SK-N-SH (cell line): ENCODE measurements around the gene COX18. TPM values are rescaled to one million over a fixed set of nuclear protein-coding genes. Genes with fewer than 3 reads are reported as not detected.

Source experiments
- CTCF ChIA-PET: fragments of 300-600, 350-600 bp; formaldehyde crosslinking; extraction: SDS; loops from one replicate; lab custom pipeline; 2021; lab: Yijun Ruan, JAX
- POLR2A ChIA-PET: fragments of 350-600 bp; sonication (Branson Sonifier 250); formaldehyde crosslinking; extraction: SDS; loops from one replicate; lab custom pipeline; 2020; ENCODE audit warnings: antibody characterized with exemption, inconsistent platforms; lab: Yijun Ruan, JAX
- DNase-seq: peaks from one replicate; pipeline ENCODE4 v3.0.0; 2012
- H2AFZ ChIP-seq: fragments of 200-600 bp; sonication (generic); 2 replicates; pipeline ENCODE4 v1.8.1; 2016; ENCODE audit warnings: antibody characterized with exemption, mild to moderate bottlenecking, low read depth
- H3F3A ChIP-seq: fragments of 200-600 bp; sonication (generic); replicated peaks from 2 replicates; pipeline ENCODE3; 2016; ENCODE audit warnings: antibody characterized with exemption, mild to moderate bottlenecking; ENCODE audit not compliant: insufficient read depth
- H3K27ac ChIP-seq, 2 experiments: fragments of 200-500 bp in 1 of 2; fragments of 200-600 bp in 1 of 2; sonication (Bioruptor generic) in 1 of 2; sonication (generic), shearing (Covaris generic) in 1 of 2; 2 replicates each; pipeline versions ENCODE4 v1.5.1 to v1.6.1; 2014 to 2016; ENCODE audit warnings: low read depth in 2 of 2, inconsistent platforms in 1 of 2, low read length in 1 of 2, mild to moderate bottlenecking in 1 of 2, mixed read lengths in 1 of 2
- H3K27me3 ChIP-seq: fragments of 200-600 bp; sonication (generic), shearing (Covaris generic); 2 replicates; pipeline ENCODE4 v1.6.1; 2016; ENCODE audit warnings: mixed run types; ENCODE audit not compliant: insufficient read depth
- H3K36me3 ChIP-seq, 2 experiments: fragments of 200-500 bp in 1 of 2; fragments of 200-600 bp in 1 of 2; sonication (Bioruptor generic) in 1 of 2; sonication (generic) in 1 of 2; replicated peaks in 1 of 2; 2 replicates each; pipeline versions ENCODE3 to v1.5.1; 2014 to 2016; ENCODE audit warnings: low read length in 1 of 2, mild to moderate bottlenecking in 1 of 2; ENCODE audit not compliant: insufficient read depth in 2 of 2, control insufficient read depth in 1 of 2
- H3K4me1 ChIP-seq, 2 experiments: fragments of 200-500 bp in 1 of 2; fragments of 200-600 bp in 1 of 2; sonication (Bioruptor generic) in 1 of 2; sonication (generic), shearing (Covaris generic) in 1 of 2; 2 replicates each; pipeline versions ENCODE4 v1.5.1 to v1.6.1; 2014 to 2016; ENCODE audit warnings: low read depth in 1 of 2, low read length in 1 of 2, mixed run types in 1 of 2; ENCODE audit not compliant: insufficient read depth in 2 of 2, control insufficient read depth in 1 of 2
- H3K4me2 ChIP-seq: fragments of 200-600 bp; sonication (generic), shearing (Covaris generic); 2 replicates; pipeline ENCODE4 v1.6.1; 2017; ENCODE audit warnings: mixed run types
- H3K4me3 ChIP-seq, 2 experiments: fragments of 200-500 bp in 1 of 2; fragments of 200-600 bp in 1 of 2; sonication (Bioruptor generic) in 1 of 2; sonication (generic), shearing (Covaris generic) in 1 of 2; 2 replicates each; pipeline versions ENCODE4 v1.5.1 to v1.8.1; 2014 to 2016; ENCODE audit warnings: low read depth in 2 of 2, inconsistent platforms in 1 of 2, low read length in 1 of 2, mild to moderate bottlenecking in 1 of 2, mixed read lengths in 1 of 2, moderate library complexity in 1 of 2
- H3K79me2 ChIP-seq: fragments of 200-600 bp; sonication (generic); 2 replicates; pipeline ENCODE4 v1.8.1; 2017; ENCODE audit warnings: mild to moderate bottlenecking; ENCODE audit not compliant: insufficient read depth
- H3K9ac ChIP-seq: fragments of 200-600 bp; sonication (generic); 2 replicates; pipeline ENCODE4 v1.6.1; 2017; ENCODE audit warnings: mixed run types
- H3K9me2 ChIP-seq: fragments of 200-600 bp; sonication (generic); 2 replicates; pipeline ENCODE4 v1.6.1; 2017; ENCODE audit warnings: mixed run types
- H3K9me3 ChIP-seq: fragments of 200-600 bp; sonication (generic); 2 replicates; pipeline ENCODE4 v1.6.1; 2017; ENCODE audit warnings: mixed run types, mild to moderate bottlenecking, moderate library complexity
- H4K20me1 ChIP-seq: fragments of 200-600 bp; sonication (generic); 2 replicates; pipeline ENCODE4 v1.6.1; 2017; ENCODE audit warnings: mild to moderate bottlenecking, mixed run types; ENCODE audit not compliant: insufficient read depth
- CHD2 ChIP-seq: fragments of 150-350 bp; IDR thresholded peaks from 2 replicates; pipeline ENCODE4 v1.6.1; 2018; ENCODE audit warnings: low read length; ENCODE audit not compliant: partially characterized antibody
- CTCF ChIP-seq: fragments of 200-600 bp; sonication (generic); IDR thresholded peaks from 2 replicates; pipeline ENCODE4 v1.6.1; 2017; ENCODE audit warnings: antibody characterized with exemption, mild to moderate bottlenecking, moderate library complexity
- ELF1 ChIP-seq: IDR thresholded peaks from 2 replicates; pipeline ENCODE4 v1.4.0; 2012
- EP300 ChIP-seq, 2 experiments: IDR thresholded peaks; 2 replicates each; pipeline versions ENCODE4 v1.4.0 to v1.6.1; 2012; ENCODE audit warnings: borderline replicate concordance in 1 of 2, low read depth in 1 of 2, low read length in 1 of 2
- EZH2phosphoT487 ChIP-seq: fragments of 200-600 bp; sonication (generic); IDR thresholded peaks from 2 replicates; pipeline ENCODE4 v1.6.1; 2017; ENCODE audit warnings: low read depth, mixed run types, mild to moderate bottlenecking, antibody characterized with exemption, moderate library complexity, borderline replicate concordance
- FOSL2 ChIP-seq: IDR thresholded peaks from 2 replicates; pipeline ENCODE4 v1.4.0; 2012; ENCODE audit warnings: low read depth, mild to moderate bottlenecking, moderate library complexity, borderline replicate concordance
- FOXJ3 ChIP-seq: sonication (generic); formaldehyde crosslinking; IDR thresholded peaks from 2 replicates; pipeline ENCODE4 v1.5.1; 2020; ENCODE audit warnings: mild to moderate bottlenecking, missing genetic modification reagents
- GATA2 ChIP-seq: sonication (generic); formaldehyde crosslinking; IDR thresholded peaks from 2 replicates; pipeline ENCODE4 v1.5.0; 2020; ENCODE audit warnings: mild to moderate bottlenecking, missing genetic modification reagents
- IRF3 ChIP-seq: fragments of 150-350 bp; IDR thresholded peaks from 2 replicates; pipeline ENCODE4 v1.6.1; 2016; ENCODE audit warnings: mild to moderate bottlenecking, low read depth, low read length
- MEF2A ChIP-seq: IDR thresholded peaks from 2 replicates; pipeline ENCODE4 v1.4.0; 2012; ENCODE audit warnings: low read depth, borderline replicate concordance
- MXI1 ChIP-seq: IDR thresholded peaks from 2 replicates; pipeline ENCODE4 v1.6.1; 2012; ENCODE audit warnings: mild to moderate bottlenecking, low read depth, low read length, improper control_type of control experiment
- NFIC ChIP-seq: IDR thresholded peaks from 2 replicates; pipeline ENCODE4 v1.4.0; 2012; ENCODE audit warnings: borderline replicate concordance
- NRF1 ChIP-seq: IDR thresholded peaks from 2 replicates; pipeline ENCODE4 v1.6.1; 2012; ENCODE audit warnings: low read depth, mild to moderate bottlenecking, low read length
- POLR2AphosphoS5 ChIP-seq: IDR thresholded peaks from 2 replicates; pipeline ENCODE4 v1.6.1; 2012; ENCODE audit warnings: low read depth, low read length
- RAD21 ChIP-seq: IDR thresholded peaks from 2 replicates; pipeline ENCODE4 v1.6.1; 2012; ENCODE audit warnings: mild to moderate bottlenecking, low read length
- RCOR1 ChIP-seq: fragments of 150-350 bp; IDR thresholded peaks from 2 replicates; pipeline ENCODE4 v1.6.1; 2017; ENCODE audit warnings: antibody characterized with exemption, low read length
- RFX5 ChIP-seq: IDR thresholded peaks from 2 replicates; pipeline ENCODE4 v1.6.1; 2012; ENCODE audit warnings: mild to moderate bottlenecking, improper control_type of control experiment, low read length
- RXRA ChIP-seq: IDR thresholded peaks from 2 replicates; pipeline ENCODE4 v1.4.0; 2012; ENCODE audit warnings: low read depth, mild to moderate bottlenecking, borderline replicate concordance
- SIN3A ChIP-seq: IDR thresholded peaks from 2 replicates; pipeline ENCODE4 v1.6.1; 2012; ENCODE audit warnings: low read depth, mild to moderate bottlenecking, low read length, moderate library complexity, borderline replicate concordance
- SMC3 ChIP-seq: IDR thresholded peaks from 2 replicates; pipeline ENCODE4 v1.6.1; 2012; ENCODE audit warnings: low read depth, low read length, improper control_type of control experiment
- TAF1 ChIP-seq: IDR thresholded peaks from 2 replicates; pipeline ENCODE4 v1.6.1; 2012; ENCODE audit warnings: low read depth, mild to moderate bottlenecking, low read length, moderate library complexity, borderline replicate concordance
- USF1 ChIP-seq: IDR thresholded peaks from 2 replicates; pipeline ENCODE4 v1.4.0; 2012; ENCODE audit warnings: low read depth, borderline replicate concordance
- YY1 ChIP-seq: IDR thresholded peaks from 2 replicates; pipeline ENCODE4 v1.4.0; 2012; ENCODE audit warnings: low read depth, mild to moderate bottlenecking
- WGBS: methylation state at CpG from one replicate; pipeline ENCODE4 v1.1.6; 2017; ENCODE audit warnings: low lambda C conversion rate; 5-methylcytosine and 5-hydroxymethylcytosine counted together
- polyA plus RNA-seq, 3 experiments: library from polyadenylated mRNA; depleted of rRNA; stranded (reverse); fragments of >200 nt; gene quantifications; 2 replicates each; pipeline ENCODE4 v1.2.3, GENCODE V29; 2012
- TF ChIP-seq, protein P1 (sequence below): IDR thresholded peaks from 2 replicates; pipeline ENCODE4 v1.4.0; 2012; ENCODE audit warnings: low read depth
- TF ChIP-seq, protein P2 (sequence below): IDR thresholded peaks from 2 replicates; pipeline ENCODE4 v1.4.0; 2012; ENCODE audit warnings: low read depth, borderline replicate concordance

COX18 gene
- polyA plus RNA-seq, 1 of the 3 experiments (the other 2 are of a cell fraction), result 7.7 TPM

- CTCF ChIA-PET, result interaction anchor here (0.5 to 1.8 kb wide), 10 partner anchors 10 to 724 kb away, joined by 3 to 7 read pairs (median 4); no protein-coding TSS in a partner anchor
- H3K4me3 ChIP-seq, result no peak overlapping the region; a peak in 1 of 4 replicates
- TF ChIP-seq RFX5 (no peak), FOSL2 (no peak), EZH2phosphoT487 (no peak), RAD21 (peak; percentile 80), EP300 (IDR thresholded peaks at IDR 0.05; ENCODE audit: borderline replicate concordance in 1 of 2, low read depth in 1 of 2, low read length in 1 of 2) (no peak), CHD2 (no peak), CTCF (peak; percentile 83), NRF1 (no peak), YY1 (no peak), TAF1 (no peak), IRF3 (no peak), SIN3A (no peak), USF1 (no peak), SMC3 (peak; percentile 70), GATA2 (CRISPR knock-in tag) (no peak), RXRA (no peak), MXI1 (no peak), FOXJ3 (CRISPR knock-in tag) (no peak), ELF1 (no peak), RCOR1 (no peak), NFIC (no peak), MEF2A (no peak), POLR2AphosphoS5 (no peak)
- TF ChIP-seq, protein P1, sequence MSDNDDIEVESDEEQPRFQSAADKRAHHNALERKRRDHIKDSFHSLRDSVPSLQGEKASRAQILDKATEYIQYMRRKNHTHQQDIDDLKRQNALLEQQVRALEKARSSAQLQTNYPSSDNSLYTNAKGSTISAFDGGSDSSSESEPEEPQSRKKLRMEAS, result no peak
- TF ChIP-seq, protein P2, sequence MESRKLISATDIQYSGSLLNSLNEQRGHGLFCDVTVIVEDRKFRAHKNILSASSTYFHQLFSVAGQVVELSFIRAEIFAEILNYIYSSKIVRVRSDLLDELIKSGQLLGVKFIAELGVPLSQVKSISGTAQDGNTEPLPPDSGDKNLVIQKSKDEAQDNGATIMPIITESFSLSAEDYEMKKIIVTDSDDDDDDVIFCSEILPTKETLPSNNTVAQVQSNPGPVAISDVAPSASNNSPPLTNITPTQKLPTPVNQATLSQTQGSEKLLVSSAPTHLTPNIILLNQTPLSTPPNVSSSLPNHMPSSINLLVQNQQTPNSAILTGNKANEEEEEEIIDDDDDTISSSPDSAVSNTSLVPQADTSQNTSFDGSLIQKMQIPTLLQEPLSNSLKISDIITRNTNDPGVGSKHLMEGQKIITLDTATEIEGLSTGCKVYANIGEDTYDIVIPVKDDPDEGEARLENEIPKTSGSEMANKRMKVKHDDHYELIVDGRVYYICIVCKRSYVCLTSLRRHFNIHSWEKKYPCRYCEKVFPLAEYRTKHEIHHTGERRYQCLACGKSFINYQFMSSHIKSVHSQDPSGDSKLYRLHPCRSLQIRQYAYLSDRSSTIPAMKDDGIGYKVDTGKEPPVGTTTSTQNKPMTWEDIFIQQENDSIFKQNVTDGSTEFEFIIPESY, result no peak
- H3K36me3 ChIP-seq, result no peaks in the 10 kb centered on the region
- POLR2A ChIA-PET, result no interaction called here
- H2AFZ ChIP-seq, result peak overlapping the region; percentile 37; the same call in 1 of the 2 replicates
- no peak overlapping the region for H3K4me2 ChIP-seq
- no peak overlapping the region for H3K9ac ChIP-seq
- H3K9me2 ChIP-seq, result no peaks in the 10 kb centered on the region
- H3K4me1 ChIP-seq, result no peaks in the 10 kb centered on the region
- H3K9me3 ChIP-seq, result no peaks in the 10 kb centered on the region
- H4K20me1 ChIP-seq, result no peaks in the 10 kb centered on the region
- peaks cover 5% of the 10 kb centered on the region; the same call in 1 of the 2 replicates for H3K27me3 ChIP-seq
- H3F3A ChIP-seq, result no peaks in the 10 kb centered on the region
- H3K27ac ChIP-seq, result no peak overlapping the region
- peak; percentile 49 for DNase-seq
- no peaks in the 10 kb centered on the region for H3K79me2 ChIP-seq
- 4% methylated on average over 3 of the region's 3 CpGs for WGBS
These were observed 50.0 kb downstream of the COX18 start for GRCh38 chr4:73019462-73020047.
